Measurements from ENCODE around the gene WDR93.
"Not testable (repeated sequence)": the region's sequence is repeated elsewhere in the genome, so short reads cannot be mapped to it uniquely, and the experiment has no call there.

Gene WDR93

GRCh38 chr15:89775815-89776214, 85.2 kb downstream of the WDR93 start:
- DNase-seq, result no peak

- DNase-seq, result no peak
Observed at GRCh38 chr15:89776274-89777072, 85.9 kb downstream of the WDR93 start, which contains the start of gene MESP2. Gene MESP2, plus strand, starts transcription at chr15:89776332. Its CDS starts 26 bp downstream, at chr15:89776358.

DNA sequence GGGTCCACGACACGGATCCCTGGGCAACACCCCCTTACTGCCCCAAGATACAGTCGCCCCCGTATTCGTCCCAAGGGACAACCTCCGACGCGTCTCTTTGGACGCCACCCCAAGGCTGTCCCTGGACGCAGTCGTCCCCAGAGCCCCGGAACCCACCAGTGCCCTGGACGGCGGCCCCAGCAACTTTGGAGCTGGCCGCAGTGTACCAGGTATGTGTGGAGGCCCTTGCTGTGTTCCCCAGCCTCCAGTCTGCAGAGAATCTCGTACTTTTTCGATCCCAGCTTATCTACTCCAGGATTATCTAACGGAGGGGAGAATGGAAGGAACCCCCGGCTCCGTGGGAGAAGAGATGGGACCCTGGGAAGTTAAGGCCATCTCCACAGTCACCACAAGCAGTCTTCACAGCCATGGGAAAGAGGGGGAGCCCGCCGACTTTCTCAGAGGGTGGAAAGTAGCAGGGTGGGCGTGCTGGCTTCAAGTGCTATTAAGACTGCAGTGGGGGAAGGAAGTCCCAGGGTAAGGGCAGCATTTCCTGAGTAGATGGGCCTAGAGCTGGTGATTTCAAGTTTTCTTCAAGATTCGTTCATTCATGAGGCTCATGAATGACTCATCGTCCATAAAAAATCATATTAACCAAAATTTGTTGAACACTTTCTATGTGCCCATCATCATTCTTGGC, 86.6 kb downstream of the WDR93 start:
- no peak for DNase-seq

- no peak for DNase-seq
Observed at GRCh38 chr15:89777782-89778380, 87.3 kb downstream of the WDR93 start.

DNA sequence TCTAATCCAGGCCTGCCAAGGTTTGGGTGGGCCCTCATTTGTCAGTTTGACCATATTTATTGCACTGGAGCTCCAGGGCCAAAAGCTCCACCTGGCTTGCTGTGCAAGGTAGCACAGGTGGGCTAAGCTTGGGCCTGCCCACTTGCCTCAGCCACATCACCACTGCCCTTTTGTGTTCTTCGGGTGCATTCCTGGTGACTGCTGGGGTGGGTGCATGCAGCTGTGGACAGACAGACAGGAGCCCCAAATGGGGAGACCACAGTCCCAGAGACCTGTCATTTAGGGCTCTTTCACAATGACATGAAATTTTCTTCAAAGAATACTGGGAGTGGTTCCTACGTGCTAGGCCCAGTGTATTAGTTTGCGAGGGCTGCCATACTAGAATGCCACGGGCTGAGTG, 88.2 kb downstream of the WDR93 start:
- no peak for DNase-seq

- no peak for DNase-seq
Observed at GRCh38 chr15:89780601-89781000, 90.0 kb downstream of the WDR93 start.

GRCh38 chr15:89781055-89781454, 90.4 kb downstream of the WDR93 start:
- DNase-seq, result no peak

DNA sequence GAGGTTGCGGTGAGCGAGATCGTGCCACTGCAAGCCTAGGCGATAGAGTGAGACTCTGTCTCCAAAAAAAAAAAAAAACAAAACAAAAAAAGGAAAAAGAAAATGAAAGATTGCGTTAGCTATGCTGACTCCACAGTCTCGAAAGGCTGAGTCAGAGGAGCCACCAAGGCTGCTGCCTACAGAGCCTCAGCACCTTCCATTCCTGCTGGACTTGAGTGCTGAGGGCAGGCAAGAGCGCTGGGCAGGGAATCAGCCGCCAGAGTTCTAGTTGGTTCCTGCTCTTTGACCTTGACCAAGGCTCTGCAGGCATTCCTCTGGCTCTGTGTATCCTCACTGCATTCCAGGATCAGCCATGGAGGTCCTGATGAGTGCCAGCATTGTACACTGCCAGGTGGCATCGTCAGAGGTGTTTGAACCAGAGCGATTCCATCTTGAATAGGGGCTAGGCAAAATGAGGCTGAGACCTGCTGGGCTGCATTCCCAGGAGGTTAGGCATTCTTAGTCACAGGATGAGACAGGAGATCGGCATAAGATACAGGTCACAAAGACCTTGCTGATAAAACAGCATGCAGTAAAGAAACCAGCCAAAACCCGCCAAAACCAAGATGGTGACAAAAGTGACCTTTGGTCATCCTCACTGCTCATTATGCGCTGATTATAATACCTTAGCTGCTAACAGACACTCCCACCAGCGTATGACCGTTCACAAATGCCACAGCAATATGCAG, 91.4 kb downstream of the WDR93 start:
- DNase-seq, result no peak

- DNase-seq, result not testable (repeated sequence)
Observed at GRCh38 chr15:89782619-89782950, 92.0 kb downstream of the WDR93 start.

DNA sequence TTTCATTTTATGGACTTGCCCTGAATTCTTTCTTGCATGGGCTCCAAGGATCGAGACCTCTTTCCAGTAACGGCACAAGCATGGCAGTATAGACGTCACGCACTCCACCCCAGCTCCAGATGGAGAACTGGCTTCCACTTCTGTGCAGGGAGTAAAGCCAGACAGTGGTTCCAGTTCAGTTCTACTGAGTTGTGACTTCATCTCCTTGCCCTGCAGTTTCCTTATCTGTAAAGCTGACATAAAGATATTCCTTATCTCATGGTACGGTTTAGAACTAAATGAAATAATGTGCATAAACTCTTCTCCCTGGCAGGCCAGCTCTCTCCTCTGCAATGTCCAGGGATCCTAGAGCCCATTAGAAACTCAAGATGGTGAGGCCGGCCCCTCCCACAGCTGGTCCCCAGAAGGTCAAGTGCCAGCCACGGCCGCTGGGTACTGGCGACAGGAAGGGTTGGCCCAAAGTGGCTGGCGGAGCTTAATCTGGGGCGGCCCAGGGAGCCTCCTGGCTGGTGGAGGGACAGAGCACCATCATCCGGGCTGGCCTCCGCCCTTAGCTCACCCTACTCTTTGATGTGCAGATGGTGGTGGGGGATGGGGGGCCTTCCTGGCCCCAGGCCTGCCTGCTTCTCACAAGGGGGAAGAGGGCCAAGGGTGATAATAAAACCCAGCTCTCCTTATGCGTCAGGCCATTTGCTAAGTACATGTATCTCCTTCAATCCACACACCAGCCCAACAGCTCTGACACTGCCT, 92.7 kb downstream of the WDR93 start:
- no peak for DNase-seq

DNA sequence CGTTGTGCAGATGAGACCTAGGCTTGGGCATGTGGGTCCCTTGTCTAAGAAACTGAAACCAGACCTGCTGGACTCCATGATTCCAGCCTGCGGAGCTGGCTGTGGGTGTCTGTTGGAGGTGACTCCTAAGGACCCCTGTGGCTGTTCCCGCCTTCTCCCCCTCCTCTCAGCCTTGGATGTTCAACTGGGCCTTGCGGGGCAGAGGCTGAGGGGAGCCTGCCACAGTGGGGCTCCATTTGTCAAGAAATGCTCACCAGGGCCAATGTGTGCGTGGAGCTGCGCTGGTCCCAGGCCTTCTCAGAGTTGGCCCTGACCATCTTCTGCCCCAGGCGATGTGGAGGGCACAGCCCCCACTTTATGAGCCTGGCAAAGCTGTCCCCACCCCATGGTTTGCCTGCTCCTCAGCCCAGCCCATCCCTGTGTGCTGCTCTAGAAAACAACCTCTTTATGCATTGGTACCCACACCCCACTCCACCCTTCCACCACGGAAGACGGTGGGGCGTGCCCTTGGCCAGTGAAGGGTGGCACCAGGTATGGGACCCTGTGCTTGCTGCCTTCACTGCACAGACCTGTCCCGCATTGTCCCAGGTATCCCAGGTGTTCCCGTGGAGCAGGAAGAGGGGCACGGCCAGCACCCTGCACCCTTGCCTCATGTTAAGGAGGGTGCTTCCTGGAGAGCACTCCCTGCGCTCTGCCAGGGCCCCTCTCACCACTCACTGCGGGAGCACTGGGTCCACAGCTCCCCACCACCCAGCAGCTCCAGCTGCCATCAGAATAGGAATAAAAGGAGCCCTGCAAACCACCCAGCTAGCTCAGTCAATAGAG, 93.5 kb downstream of the WDR93 start:
- DNase-seq, result no peak

DNA sequence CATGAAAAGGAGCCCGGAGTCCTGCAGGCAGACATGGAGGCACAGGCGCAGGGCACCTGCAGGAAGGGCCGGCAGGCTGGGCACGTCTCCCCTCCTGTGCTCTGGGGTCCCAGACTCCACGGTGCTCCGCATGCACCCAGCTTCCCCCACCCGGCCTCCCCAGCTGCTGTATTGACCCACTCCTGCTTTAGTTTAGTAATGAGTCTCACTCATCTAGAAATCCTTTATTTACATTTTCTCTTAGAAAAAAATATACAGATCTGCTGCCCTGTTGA, 94.0 kb downstream of the WDR93 start:
- no peak for DNase-seq

DNA sequence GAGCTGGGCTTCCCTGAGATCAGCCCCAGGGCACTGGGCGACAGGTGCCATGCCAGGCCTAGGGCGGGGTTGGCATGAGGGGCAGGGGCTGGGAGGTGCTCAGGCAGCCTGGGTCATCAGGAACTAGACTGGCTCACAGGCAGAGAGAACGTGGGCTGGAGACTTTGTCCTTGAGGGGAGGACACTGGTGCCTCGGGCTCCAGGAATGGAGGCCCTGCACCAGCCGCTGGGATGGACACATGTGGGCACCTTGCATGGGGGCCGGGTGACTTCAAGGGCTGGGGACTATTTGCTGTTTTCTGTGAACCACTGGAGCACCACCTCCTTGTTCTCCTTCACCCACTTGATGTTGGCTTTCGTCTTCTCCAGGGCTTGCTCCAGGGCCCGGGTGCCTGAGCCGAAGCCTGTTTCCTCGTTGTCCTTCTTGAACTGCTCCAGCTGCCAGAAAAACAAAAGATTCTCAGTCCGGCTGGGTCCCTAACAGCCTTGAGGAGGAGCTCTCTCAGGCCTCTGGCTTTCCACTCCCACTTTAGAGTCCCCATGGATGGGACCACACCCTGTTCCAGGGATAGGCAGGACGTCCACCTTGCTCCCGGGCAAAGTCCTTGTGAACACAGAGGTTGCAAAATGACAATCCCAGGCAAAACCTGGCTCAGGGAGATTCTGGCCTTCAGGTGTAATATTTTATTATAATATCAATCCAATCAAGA, 94.6 kb downstream of the WDR93 start:
- DNase-seq, result no peak

DNA sequence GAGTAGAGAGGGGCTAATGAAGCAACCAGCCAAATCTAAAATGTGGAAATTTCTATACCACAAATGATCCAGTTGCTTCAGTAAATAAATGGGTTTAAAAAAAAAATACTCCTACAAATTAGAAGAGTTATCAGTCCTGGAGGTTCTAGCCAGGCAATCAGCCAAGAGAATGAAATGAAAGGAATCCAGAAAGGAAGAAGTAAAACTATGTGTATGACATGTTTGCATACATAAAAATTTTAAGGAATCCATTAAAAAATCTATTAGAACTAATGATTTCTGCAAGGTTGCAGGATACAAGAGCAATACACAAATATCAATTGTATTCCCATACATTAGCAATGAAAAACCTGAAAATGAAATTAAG, 95.1 kb downstream of the WDR93 start:
- DNase-seq, result no peak

DNA sequence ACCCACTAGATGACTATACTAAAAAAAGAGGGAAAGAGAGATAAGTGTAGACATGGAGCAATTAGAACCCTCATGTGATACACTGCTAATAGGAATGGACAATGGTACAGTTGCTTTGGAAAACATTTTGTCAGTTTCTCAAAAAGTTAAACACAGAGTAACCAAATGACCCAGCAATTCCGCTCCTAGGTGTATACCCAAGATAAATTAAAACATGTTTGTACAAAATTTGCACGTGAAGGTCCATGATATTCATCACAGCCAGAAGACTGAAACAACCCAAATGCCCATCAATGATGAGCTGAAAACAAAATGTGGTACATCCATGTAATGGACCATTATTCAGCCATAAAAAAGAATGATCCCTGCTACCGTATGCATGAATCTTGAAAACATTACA, 97.3 kb downstream of the WDR93 start:
- no peak for DNase-seq

DNA sequence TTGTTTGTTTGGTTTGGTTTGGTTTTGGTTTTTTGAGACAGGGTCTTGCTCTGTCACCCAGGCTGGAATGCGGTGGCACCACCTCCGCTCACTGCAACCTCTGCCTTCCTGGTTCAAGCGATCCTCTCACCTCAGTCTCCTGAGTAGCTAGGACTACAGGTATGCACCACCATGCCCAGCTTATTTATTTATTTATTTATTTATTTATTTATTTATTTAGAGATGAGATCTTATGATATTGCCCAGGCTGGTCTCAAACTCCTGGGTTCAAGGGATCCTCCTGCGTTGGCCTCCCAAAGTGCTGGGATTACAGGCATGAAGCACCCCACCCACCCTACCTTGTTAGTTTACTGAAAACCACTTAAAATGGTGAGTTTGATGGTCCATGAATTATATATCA, 98.0 kb downstream of the WDR93 start:
- DNase-seq, result not testable (repeated sequence)

GRCh38 chr15:89790206-89790605, 99.6 kb downstream of the WDR93 start:
- no peak for DNase-seq

DNA sequence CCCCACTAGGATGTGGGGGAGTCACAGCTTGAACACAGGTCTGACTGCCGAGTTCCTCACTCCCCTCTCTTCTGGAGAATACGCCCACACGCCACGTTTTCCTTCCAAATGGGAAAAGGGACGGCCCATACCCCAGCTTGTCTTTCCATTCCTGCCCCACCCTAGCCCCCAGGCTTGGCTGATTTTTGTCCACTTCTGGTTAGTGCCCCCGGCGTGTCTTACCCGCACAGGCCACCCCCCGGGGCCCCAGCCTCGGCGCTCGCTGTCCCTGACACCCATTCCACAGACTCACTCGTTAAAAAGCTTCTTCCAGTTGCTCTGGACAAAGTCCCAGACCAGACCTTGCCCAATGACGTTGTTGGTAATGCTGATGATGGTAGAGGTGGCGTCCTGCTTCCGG, 100.0 kb downstream of the WDR93 start:
- no peak for DNase-seq

DNA sequence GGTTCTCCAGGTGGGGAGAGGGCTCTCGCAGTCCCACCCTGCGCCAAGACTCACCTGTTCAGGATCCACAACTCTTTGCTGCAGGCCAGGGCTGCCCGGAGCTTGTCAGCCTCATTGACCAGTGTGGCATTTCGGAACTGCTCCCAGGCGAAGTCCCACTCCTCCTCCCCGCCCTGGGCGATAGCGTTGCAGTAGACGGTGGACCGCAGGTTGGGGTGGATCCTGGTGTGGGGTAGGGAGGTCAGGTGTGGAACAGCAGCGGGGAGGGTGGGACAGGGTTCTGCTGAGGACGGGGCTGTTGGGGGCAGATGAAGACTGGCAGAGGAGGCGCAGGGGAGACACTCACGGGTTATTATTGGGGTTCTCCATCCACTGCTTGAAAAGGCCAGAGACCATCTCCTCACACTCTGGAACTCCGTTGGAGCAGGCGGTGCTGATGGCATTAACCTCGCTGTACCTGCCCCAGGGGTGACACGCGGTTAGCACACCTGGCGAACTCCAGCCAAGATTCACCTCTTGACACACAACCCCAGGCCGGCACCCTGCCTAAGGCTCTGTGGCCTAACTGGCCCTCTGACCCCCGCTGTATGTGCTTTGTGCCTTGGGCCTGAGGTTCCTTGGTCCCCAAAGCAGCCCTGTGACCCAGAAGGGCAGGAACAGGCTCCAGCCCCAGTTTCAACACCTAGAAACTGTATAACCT, 101.6 kb downstream of the WDR93 start:
- DNase-seq, result no peak
